K562 (cell line): ENCODE results near the gene HSD17B8. TPM values are rescaled to one million over a fixed set of nuclear protein-coding genes. Genes with fewer than 3 reads are reported as not detected.

Experiments used
- CREB3L1 ChIP-seq: fragments of 450-650 bp; IDR thresholded peaks from 2 replicates; pipeline ENCODE4 v1.6.1; 2014; ENCODE audit warnings: low read depth, mild to moderate bottlenecking, moderate library complexity, borderline replicate concordance
- CSDE1 ChIP-seq, 2 experiments: fragments of 450-650 bp; IDR thresholded peaks; 2 replicates each; pipeline ENCODE4 v1.6.1; 2016; ENCODE audit warnings: mild to moderate bottlenecking in 1 of 2
- CXXC5 ChIP-seq: fragments of 250-450 bp; sonication (Bioruptor Pico); IDR thresholded peaks from 2 replicates; pipeline ENCODE4 v1.8.0; 2022; ENCODE audit warnings: inconsistent platforms, mild to moderate bottlenecking, moderate library complexity
- polyA plus RNA-seq, 8 experiments: library from polyadenylated mRNA; depleted of rRNA in 4 of 8; stranded (reverse) in 5 of 8; unstranded in 3 of 8; fragments of >200 nt; fragmentation: Nextera tagmentation in 2 of 8; fragmentation: Illumina TruSeq in 1 of 8; extraction: Ambion mirVana in 2 of 8; extraction: Trizol in 1 of 8; gene quantifications; 2 replicates each; pipeline versions ENCODE4 v1.2.1 to v1.2.3, GENCODE V29; 2011 to 2014; ENCODE audit warnings: inconsistent platforms in 1 of 8, missing spikeins in 1 of 8
- total RNA-seq, 7 experiments: library from RNA; depleted of rRNA in 6 of 7; stranded (reverse); fragments of >200 nt in 6 of 7; fragmentation: Illumina TruSeq in 2 of 7; extraction: Trizol in 2 of 7; gene quantifications; 2 replicates each; pipeline versions ENCODE4 v1.2.1 to v1.2.3, GENCODE V29; 2011 to 2021; ENCODE audit warnings: low replicate concordance in 1 of 7
- TF ChIP-seq, protein P1 (sequence below), 2 experiments: fragments of 450-650 bp; formaldehyde crosslinking in 1 of 2; IDR thresholded peaks; 2 replicates each; pipeline versions ENCODE4 v1.4.0 to v1.6.1; 2014 to 2020; ENCODE audit warnings: mild to moderate bottlenecking in 2 of 2, borderline replicate concordance in 1 of 2, low read depth in 1 of 2
- TF ChIP-seq, protein P2 (sequence below): fragments of 450-650 bp; formaldehyde crosslinking; IDR thresholded peaks from 2 replicates; pipeline ENCODE4 v1.4.0; 2020; ENCODE audit warnings: mild to moderate bottlenecking, mixed read lengths

HSD17B8 gene
- total and polyA plus RNA-seq, 9 of the 15 experiments (the other 6 are each of a cell fraction or from before 2014, with no cell fraction given), result 3.7 to 35.2 (median 14.2) TPM

DNA sequence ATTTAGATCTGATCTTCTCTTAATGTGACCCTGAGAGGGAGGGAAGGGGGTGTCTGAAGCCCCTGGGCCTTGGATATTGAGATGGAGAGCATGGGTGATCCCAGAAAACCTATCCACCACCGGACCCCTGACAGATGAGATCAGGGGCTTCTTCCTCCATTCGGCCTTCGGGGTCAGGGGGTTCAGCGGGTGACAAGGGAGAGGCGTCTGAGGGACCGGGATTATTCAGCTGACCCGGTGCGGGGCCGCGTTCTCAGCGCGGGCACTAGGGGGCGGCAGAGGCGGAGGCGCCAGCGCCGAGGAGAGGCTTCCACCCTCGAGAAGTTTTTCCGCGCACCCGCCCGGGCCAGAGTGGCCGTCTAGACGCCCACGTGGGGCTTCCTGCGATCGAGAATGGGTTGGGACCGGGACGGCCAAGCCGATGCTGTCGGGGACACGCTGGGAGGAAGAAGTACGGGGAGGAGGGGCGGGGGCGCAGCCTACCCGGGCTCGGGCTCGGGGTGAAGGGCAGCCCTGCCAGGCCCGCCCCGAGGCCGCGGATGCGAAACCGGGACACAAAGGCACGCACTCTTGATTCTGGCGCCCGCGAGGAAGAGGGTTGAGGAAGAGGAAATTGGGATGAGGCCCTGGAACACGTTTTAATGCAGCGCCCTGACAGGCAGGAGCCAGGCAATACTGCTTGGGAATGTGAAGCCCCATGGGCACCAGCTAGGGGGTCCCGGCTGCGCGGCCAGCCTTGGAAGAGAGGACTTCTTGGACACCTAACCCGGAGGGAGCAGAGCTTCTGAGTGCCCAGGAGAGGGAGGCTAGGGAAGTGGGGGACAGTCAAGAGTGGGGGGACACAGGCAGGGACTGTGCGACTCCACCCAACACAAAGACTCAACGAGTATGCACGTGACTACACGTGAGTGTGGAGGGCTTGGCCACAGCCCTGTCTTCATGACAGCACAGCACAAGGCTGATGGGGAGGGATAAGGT lies 42.8 kb upstream of the HSD17B8 start (continued):
- TF ChIP-seq, protein P1, sequence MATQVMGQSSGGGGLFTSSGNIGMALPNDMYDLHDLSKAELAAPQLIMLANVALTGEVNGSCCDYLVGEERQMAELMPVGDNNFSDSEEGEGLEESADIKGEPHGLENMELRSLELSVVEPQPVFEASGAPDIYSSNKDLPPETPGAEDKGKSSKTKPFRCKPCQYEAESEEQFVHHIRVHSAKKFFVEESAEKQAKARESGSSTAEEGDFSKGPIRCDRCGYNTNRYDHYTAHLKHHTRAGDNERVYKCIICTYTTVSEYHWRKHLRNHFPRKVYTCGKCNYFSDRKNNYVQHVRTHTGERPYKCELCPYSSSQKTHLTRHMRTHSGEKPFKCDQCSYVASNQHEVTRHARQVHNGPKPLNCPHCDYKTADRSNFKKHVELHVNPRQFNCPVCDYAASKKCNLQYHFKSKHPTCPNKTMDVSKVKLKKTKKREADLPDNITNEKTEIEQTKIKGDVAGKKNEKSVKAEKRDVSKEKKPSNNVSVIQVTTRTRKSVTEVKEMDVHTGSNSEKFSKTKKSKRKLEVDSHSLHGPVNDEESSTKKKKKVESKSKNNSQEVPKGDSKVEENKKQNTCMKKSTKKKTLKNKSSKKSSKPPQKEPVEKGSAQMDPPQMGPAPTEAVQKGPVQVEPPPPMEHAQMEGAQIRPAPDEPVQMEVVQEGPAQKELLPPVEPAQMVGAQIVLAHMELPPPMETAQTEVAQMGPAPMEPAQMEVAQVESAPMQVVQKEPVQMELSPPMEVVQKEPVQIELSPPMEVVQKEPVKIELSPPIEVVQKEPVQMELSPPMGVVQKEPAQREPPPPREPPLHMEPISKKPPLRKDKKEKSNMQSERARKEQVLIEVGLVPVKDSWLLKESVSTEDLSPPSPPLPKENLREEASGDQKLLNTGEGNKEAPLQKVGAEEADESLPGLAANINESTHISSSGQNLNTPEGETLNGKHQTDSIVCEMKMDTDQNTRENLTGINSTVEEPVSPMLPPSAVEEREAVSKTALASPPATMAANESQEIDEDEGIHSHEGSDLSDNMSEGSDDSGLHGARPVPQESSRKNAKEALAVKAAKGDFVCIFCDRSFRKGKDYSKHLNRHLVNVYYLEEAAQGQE (IDR thresholded peaks at IDR 0.05; ENCODE audit: borderline replicate concordance), result peak; percentile 66; the same call in 1 of the 2 replicates
- TF ChIP-seq, protein P1 (CRISPR knock-in tag; IDR thresholded peaks at IDR 0.05; ENCODE audit: low read depth), result no peak
- TF ChIP-seq CXXC5 (peak; percentile 64), CSDE1 (IDR thresholded peaks at IDR 0.05) (no peak), CREB3L1 (0 out of 2 replicates have a peak, but pooled peaks have one; percentile 32)
- TF ChIP-seq, protein P2, sequence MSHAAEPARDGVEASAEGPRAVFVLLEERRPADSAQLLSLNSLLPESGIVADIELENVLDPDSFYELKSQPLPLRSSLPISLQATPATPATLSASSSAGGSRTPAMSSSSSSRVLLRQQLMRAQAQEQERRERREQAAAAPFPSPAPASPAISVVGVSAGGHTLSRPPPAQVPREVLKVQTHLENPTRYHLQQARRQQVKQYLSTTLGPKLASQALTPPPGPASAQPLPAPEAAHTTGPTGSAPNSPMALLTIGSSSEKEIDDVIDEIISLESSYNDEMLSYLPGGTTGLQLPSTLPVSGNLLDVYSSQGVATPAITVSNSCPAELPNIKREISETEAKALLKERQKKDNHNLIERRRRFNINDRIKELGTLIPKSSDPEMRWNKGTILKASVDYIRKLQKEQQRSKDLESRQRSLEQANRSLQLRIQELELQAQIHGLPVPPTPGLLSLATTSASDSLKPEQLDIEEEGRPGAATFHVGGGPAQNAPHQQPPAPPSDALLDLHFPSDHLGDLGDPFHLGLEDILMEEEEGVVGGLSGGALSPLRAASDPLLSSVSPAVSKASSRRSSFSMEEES, result peak; percentile 77
